GM18517 (cell line): ENCODE measurements around the gene TGM4.
A peak's percentile ranks its signal among the peaks of the same experiment; 100 is the strongest.
"Not testable (repeated sequence)": the region's sequence is repeated elsewhere in the genome, so short reads cannot be mapped to it uniquely, and the experiment has no call there.

ENCODE experiments used
- ATAC-seq: cut with Tn5 transposase; IDR thresholded peaks from one replicate; pipeline ENCODE4 v1.9.1; 2021; ENCODE audit warnings: mild to moderate bottlenecking, moderate library complexity; ENCODE audit not compliant: unreplicated experiment

TGM4 gene

DNA sequence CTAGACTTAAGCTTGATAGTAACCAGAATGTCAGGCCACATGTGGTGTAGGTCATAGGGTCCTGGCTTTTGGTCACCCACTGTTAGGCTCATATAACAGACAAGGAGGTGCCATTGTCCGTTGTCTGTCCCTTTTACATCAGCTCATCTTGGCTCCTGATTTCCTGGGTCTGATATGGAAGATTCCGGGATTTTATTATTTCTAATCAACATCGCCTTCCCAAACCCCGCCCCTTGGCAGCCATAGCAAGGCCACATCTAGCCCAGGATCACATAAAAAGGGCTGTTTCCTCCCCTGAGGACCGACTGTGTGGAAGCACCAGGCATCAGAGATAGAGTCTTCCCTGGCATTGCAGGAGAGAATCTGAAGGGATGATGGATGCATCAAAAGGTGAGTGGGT, at the start of gene TGM4:
Gene TGM4, plus strand, starts transcription at position 301 of the 400 bp plus-strand sequence. Its CDS starts 71 bp downstream, at position 372.
- ATAC-seq: no peak

DNA sequence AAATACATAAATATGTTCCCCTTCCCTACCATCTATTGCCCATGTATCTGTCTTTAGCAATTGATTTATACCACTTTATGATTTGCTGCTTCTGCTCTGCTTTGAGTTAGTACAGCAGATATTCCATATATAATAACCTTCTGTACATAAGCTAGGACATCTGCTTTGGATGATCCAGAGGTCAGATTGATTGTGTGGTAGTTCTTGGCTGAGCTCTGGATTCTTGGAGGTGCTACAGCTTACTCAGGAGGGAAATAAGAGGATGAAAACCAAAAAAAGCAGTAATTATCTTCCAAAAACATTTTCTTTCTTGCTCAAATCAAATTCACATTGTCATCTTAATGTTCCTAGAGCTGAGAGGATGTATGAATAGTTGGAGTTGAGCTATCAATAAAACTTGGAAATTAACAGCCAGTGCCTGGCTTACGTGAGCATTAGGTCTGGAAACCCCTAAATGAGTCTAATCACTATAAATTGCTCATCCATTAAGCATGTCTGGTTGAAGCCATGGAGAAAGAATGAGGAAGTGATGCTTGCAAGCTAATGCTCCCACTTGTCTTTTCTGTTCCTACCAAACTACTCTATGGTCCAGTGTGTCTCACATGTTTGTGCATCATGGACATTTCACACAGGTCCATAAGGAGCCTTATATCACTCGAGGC, 49.0 kb upstream of the TGM4 start:
- no peak for ATAC-seq

DNA sequence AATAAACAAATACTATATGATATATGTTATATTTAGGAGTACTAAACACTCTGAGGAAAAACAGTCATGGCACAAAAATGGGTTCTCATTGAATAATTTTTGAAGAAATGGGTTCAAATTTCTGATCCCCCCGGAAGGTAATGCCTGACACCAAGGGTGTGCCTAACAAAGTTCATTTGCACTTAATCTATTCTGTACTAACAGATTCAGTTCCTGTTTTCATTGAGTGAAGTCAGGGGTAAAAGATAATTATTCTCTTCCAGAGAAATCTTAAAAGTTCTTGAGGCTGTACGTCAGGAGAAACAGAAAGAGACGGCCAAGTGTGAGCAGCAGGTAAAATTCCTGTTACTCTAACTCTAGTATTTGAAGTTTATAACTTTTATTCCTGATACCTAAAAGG, 47.2 kb upstream of the TGM4 start:
- no peak for ATAC-seq

DNA sequence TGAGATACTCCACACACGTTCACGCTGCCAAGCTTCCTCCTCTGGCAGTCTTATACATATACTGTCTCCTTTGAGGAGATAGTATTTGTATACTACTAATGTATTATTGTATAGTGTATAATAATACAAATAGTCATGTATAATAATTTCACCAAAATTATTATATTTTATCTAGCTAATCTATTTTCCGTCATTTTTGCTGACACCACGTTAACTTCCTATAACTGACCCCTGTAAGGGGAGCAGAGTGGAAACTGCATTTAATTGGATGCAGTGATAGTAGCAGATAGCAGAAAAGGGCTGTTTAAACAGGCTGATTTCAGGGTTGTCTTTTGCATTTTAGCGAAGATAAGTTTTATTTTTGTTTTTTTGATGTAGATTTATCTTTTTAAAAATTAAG, 43.2 kb upstream of the TGM4 start:
- no peak for ATAC-seq

DNA sequence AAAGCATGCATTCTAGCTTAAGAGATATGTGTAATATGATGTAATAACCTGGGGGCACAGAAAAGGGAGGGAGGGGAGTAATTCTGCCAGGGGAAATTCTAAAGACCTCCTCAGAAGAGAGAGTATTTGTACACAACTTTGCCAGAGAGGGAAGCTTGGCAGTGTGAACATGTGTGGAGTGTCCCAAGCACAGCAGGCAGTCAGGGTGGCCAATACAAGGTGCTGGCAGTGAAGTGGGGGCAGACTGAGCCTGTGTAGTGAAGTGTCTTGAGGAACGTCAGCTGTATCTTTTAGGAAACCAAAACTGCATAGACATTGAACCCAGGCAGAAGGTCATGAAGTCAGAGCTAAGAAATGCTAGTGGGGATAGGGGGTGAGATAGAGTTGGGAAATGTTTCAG, 42.4 kb upstream of the TGM4 start:
- ATAC-seq: no peak

DNA sequence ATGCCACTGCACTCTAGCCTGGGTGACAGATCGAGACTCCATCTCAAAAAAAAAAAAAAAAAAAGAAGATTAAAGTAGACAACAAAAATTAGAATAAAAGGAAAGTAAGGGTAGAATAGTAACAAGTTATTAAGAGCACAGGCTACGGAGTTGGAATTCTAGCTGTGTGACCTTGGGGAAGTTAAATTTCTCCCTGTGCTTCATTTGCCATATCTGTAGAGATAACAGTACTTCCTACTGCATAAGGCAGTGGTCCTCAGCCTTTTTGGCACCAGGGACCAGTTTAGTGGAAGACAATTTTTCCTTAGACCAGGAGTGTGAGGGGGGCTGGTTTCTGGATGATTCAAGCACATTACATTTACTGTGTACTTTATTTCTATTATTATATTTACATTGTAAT, 41.4 kb upstream of the TGM4 start:
- ATAC-seq: no peak

DNA sequence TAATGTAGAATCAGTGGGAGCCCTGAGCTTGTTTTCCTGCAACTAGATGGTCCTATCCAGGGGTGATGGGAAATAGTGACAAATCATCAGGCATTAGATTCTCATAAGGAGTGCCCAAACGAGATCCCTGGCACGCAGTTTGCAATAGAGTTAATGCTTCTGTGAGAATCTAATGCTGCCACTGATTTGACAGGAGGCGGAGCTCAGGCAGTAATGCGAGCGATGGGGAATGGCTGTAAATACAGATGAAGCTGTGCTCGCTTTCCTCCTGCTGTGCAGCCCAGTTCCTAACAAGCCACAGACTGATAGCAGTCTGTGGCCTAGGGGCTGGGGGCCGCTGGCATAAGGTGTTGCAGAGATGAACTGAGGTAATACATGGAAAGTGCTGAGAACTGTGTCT, 41.0 kb upstream of the TGM4 start:
- ATAC-seq: no peak

DNA sequence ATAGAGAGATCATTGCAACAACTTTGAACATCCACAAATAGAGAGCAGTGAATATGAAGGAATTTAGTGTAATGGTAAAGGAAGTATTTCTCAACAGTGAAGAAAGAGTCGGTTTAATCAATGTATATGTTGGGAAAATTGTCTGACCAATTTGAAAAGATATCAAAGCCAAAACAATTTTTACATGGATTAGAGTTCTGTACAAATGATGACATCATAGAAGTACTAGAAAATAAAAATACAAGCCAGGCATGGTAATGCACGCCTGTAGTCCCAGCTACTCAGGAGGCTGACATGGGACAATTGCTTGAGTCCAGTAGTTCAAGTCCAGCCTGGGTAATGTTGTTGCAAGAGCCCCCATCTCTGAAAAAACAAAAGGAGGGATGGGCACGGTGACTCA, 38.7 kb upstream of the TGM4 start:
- ATAC-seq: no peak

DNA sequence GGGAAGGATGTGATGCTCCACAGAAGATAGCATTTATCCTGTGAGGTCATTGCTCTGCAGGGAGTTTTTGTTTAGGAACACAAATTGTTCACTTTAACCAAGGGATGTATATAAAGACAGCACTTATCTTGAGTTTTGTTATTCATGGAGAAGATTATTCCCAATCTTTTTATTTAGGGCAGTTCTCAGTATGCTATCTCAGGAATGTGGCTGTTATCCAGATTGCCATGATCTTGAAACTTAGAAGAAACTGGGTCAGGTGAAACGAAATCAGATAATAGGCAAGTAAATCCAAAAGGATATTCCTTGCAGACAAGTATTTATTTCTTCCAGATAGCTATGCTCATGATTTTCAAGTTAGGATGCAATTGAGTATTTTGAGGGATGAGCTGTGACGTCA, 32.0 kb upstream of the TGM4 start:
- no peak for ATAC-seq

DNA sequence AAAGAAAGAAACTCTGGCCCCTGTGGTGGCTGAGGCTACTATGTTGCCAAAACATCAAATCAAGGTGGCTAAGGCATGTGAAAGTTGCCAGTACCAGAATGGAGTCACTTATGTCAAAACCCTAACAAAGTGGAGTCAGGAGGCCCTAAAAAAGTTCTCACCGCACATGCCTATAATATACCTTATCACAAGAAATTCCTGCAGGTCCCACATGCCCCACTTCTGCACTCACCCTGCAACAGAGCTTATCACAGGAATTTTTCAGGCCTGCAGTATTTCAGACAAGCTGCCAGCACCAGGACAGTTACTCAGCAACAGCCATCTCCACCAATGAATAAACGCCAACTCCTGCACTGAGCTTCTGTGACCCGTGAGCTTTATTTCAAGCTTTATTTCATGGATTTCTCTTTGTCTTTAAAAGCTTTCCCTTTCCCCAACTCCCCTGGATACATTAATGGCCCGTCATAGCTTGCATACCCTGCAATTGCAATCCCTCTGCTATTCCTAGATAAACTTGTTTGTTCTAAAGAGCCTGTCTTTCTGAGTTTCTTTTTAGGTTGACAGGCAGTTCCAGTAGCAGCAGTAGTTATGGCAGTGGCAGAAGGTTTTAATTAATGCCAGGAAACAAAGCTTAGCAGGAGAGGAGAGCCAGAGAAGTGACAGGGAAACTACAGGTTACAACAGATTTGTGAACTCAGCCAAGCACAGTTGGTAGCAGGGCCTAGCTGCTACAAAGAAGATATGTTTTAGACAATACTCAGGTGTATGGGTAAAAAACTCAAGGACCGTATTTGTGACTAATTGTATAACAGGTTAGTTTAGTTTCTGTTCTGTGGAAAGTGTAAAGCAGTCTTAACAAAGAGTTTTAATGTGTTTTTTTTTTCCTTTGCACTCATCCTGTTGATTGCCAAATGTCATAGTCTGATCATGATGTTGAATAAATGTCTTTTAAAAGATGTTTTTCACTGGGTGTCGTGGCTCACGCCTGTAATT, 28.6 kb upstream of the TGM4 start:
- ATAC-seq: no peak

DNA sequence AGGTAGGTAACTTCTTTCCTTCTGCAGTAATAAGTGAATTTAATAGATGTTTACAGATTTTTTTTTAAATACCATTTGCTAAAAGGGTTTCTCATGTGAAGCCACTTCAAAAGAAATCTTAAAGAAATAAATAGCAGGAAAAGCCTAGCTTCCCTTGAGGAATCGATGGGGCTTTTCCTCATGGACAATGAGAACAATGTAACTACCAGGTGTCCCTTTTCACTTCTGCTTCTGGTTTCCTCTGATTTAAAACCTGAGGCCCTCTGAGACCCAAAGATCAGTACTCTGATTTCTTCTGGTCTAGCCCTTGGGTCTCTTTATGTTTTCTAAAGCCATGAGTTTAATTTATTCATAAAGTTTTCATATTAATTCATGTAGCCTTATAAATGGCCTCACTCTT, 25.8 kb upstream of the TGM4 start:
- no peak for ATAC-seq

DNA sequence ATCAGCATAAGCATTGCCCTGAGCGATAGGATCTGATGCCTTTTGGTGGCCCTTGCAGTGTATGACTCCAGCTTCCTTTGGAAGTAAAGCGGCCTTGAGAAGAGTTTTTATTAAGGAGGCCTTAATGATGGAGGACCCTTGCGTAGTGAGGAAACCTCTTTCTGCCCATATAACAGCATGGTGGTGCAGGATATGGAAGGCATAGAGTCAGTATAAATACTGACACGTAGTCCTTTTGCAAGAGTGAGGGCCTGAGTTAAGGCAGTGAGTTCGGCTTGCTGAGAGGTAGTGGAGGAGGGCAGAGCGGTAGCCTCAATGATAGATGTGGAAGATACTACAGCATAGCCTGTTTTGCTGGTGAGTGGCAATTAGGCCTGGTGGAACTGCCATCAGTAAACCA, 17.7 kb upstream of the TGM4 start:
- not testable (repeated sequence) for ATAC-seq

DNA sequence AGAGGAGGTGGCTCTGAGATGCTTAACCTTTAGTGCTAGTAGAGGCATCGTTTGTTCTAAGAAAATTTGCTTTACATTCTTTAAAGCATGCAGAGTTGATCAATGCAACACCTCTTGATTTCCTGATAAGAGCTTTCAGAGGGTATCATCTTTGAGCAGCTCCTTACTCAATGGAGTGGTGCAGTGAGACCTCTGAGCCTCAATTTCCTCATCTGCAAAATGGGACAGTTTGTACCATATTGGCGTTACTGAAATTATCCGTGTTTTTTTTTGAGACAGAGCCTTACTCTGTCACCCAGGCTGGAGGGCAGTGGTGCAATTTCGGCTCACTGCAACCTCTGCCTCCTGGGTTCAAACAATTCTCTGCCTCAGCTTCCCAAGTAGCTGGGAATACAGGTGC, 14.3 kb upstream of the TGM4 start:
- ATAC-seq: no peak

DNA sequence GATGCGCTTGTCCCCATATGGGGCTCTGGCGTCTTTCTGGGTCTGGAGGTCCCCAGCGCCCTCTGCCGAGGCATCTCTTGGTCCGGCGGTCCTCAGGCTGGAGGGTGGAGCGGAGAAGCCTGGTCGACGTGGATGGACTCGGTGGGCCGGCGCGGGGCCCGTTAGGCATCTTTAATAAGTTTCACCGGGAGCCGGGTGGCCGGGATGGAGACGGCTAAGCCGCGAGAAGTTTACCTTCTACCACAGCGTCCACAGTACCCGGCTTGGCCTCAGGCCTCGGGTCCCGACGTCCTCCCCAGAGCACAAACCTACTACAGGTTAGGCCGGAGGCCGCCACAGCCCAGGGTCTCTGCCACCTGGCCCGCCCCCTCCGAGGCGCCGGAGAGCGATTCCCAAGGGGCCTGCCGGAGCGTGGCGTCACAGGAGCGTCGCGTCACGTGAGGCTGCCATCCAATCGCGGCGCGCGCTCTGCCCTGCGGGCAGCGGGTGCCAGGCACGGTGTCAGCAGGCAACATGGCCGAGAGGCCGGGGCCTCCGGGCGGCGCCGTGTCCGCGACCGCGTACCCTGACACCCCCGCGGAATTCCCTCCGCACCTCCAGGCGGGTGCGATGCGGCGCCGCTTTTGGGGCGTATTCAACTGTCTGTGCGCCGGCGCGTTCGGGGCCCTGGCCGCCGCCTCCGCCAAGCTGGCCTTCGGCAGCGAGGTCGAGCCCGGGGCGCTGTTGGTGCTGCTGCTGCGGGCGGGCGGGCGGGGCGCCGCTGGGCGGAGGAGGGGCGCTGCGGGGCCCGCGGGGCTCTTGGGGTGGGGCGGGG, 12.8 kb upstream of the TGM4 start, which contains the start of gene TMEM42:
Gene TMEM42, plus strand, starts transcription at position 501 of the 814 bp plus-strand sequence. Its CDS starts 13 bp downstream, at position 514.
- peak; percentile 93 for ATAC-seq

DNA sequence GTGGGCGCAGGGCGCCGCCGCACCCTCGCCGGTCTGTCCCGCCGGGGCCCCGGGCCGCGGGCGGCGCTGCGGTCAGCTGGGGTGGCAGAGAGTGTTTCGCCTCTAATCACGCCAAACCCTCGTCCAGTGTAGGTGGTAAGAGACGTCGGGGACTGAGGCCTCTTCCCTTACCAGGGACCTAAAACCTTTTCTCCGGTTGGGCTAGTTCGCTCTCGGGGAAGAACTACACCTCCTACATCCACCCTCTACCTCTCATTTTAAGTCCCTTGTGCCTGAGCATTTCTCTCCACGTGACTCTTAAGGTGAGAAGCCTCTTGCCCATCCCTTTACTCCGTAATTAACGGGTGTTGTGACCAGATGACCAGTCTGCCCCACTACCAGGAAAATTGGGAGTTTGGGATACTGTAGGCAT, 12.2 kb upstream of the TGM4 start:
- peak; percentile 44 for ATAC-seq

DNA sequence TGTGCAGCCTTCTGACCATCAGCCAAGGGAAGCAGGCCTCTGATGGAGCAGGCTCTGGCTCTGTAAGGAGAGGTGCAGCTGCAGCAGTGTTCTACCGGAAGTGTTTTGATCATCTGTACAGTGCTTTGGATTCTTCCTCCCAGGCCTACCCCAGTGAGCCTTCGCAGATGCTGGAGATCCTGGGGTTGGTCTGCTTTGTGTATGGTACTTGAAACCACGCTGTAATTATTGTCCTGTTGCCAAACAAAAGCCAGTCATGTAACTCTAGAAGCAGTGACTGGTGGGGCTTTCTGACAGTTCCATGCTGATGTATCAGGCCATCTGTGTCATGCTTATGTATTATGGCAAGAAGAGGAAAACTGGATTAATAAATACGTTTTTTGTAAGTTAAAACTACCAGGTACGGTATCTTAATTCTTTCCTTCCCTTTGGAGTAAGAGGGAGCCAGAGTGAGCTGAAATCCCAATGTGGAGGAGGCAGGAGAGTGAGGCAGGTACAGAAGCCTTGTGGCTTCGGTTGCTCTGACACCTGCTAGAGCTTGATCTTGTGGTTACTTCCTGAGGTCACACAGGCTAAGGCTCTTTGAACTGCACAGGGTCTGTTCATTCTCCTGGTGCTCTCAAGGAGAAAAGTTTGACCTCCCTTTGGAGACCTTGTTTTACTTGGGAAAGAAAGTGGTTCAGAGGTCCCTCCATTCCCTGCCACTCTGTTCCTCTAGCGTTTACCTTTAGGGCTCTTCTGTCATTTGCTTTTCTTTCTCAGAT, 9.0 kb upstream of the TGM4 start:
- no peak for ATAC-seq

DNA sequence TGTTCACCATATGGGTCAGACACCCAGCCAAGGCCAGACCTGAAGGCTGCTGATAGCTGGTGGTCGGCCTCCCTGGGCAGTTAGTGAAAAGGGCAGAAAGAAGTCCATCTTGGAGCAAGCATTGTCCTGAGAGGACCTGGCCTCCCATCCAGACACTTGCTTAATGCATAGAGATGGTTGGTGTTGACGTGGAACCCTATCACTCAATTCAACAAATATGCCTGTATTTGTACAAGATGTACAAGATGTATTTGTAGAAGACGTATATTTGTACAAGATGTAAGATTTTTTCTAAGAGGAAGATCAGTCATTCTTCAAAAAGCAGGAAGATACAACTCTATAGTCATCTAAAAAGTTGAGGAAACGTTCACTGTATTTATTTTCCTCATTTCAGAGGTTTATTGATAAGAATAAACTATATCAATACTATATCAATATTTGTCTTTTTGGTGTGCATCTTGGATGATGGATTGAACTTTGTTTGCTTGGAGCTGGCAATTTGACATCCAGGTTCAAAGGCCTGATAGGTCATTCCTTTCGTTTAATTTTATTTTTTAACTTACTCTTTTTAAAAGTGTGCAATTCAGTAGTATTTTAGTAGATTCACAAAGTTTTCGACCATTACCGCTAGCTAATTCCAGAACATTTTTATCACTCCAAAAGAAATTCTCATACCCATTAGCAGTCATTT, 6.8 kb upstream of the TGM4 start:
- ATAC-seq: no peak

DNA sequence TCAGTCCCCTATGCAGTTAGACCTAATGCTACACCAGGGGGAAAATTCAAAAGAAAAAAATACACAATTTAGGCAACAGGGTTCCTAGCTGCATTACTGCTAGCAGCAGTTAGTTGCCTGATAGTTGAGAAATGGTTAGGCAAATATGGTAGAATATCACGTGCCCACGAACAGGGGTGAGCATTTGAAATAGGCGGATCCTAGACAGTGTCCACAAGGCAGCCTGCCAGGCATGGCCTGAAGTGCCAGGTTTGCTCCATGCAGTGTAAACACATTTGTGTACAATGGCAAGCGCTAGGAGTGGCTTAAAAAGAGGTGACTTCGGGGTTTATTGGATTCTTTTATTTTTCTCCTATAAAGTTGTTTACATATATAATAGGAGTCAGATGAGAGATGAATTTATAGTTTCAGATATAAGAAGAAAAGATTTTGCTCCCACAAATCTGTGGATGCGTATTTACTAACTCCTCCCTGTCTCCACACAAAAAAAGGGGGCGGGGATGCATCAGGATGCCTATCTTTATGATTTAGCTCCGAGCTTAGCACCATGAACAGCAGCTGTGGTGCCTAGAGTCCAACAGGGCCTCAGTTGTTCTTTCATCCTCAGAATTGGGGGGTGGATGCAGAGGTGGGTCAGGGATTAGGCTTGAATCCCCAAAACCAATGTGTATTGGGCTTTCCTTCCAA, 3.9 kb upstream of the TGM4 start:
- ATAC-seq: no peak

DNA sequence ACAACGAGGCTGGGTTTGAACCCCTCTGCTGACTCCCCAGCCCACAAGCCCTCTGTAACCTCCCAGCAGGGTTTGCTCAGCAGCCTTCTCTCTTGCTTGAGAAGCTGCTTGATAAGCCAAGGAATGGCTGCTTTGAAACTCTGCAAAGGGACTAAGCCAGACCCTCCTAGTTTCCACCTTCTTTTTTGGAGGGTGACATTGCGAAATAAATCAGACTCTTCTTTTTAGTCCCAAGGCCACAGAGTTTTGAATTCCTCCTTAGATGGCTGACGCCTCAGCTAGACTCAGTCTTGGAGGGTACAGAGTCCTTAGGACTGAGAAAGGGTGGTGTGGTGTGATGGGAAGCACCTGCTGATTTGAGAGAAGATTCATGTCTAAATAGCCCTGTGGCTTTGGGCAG, 1.2 kb downstream of the TGM4 start:
- no peak for ATAC-seq
